Measurements from ENCODE around the gene PRKAR1B. TPM values are rescaled to one million over a fixed set of nuclear protein-coding genes. Genes with fewer than 3 reads are reported as not detected.

PRKAR1B gene
- total RNA-seq, 1 donor from 2014 or later, result 11.8 TPM

DNA sequence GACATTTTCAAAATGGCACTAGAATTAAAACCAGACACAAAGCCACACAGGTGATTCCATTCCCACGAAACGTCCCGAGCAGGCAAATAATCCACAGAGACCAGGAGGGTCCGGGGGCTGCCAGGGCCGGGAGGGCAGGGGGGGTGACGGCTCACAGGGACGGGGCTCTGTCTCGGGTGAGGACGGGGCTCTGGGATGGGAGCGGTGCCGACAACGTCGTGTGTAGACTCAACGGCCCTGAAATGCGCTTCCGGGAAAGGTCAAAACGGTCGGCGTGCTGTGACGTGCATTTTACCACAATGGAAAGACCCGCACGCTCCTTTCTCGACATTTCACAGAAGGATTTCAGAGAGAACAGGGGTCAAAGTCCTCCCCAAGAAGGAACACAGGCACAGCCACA lies 144.2 kb downstream of the PRKAR1B start:
- no peaks in the 10 kb centered on the region for H4K20me1 ChIP-seq (ENCODE audit: low read depth)
- DNase-seq (ENCODE audit: low spot score), result no peak
- no peaks in the 10 kb centered on the region for H3K4me1 ChIP-seq
- H3F3A ChIP-seq (ENCODE audit: low read depth), result no peaks in the 10 kb centered on the region
- no peak for TF ChIP-seq EZH2phosphoT487 (IDR thresholded peaks at IDR 0.05)
- TF ChIP-seq, protein P1, sequence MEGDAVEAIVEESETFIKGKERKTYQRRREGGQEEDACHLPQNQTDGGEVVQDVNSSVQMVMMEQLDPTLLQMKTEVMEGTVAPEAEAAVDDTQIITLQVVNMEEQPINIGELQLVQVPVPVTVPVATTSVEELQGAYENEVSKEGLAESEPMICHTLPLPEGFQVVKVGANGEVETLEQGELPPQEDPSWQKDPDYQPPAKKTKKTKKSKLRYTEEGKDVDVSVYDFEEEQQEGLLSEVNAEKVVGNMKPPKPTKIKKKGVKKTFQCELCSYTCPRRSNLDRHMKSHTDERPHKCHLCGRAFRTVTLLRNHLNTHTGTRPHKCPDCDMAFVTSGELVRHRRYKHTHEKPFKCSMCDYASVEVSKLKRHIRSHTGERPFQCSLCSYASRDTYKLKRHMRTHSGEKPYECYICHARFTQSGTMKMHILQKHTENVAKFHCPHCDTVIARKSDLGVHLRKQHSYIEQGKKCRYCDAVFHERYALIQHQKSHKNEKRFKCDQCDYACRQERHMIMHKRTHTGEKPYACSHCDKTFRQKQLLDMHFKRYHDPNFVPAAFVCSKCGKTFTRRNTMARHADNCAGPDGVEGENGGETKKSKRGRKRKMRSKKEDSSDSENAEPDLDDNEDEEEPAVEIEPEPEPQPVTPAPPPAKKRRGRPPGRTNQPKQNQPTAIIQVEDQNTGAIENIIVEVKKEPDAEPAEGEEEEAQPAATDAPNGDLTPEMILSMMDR (IDR thresholded peaks at IDR 0.05), result no peak
- TF ChIP-seq EZH2 (IDR thresholded peaks at IDR 0.05), result no peak
- no peak overlapping the region for H3K27ac ChIP-seq
- no peaks in the 10 kb centered on the region for H3K79me2 ChIP-seq (ENCODE audit: low read depth)
- H3K4me3 Mint-ChIP-seq, result no peak overlapping the region
- H3K9ac ChIP-seq, result no peak overlapping the region
- no peak overlapping the region for H3K4me2 ChIP-seq
- no peak overlapping the region for H3K4me3 ChIP-seq
- no peaks in the 10 kb centered on the region for H3K36me3 ChIP-seq
- peaks cover 11% of the 10 kb centered on the region for H3K27me3 Mint-ChIP-seq (ENCODE audit: insufficient read depth, low read depth)
- H3K27ac Mint-ChIP-seq, result no peak overlapping the region
- no peaks in the 10 kb centered on the region for H3K9me3 ChIP-seq (ENCODE audit: low read depth)
- H3K27me3 ChIP-seq, result no peaks in the 10 kb centered on the region
- H3K9me3 Mint-ChIP-seq, result peaks cover 2% of the 10 kb centered on the region
- peaks cover 6% of the 10 kb centered on the region for H3K36me3 Mint-ChIP-seq
- H3K4me1 Mint-ChIP-seq, result peaks cover 15% of the 10 kb centered on the region
- H2AFZ ChIP-seq (replicated peaks), result no peak overlapping the region

- Histone ChIP-seq H3K9ac (no peak overlapping the region), H3K4me3 (no peak overlapping the region), H3K4me2 (no peak overlapping the region), H3K79me2 (ENCODE audit: low read depth) (no peaks in the 10 kb centered on the region), H3K27ac (no peak overlapping the region), H3K9me3 (ENCODE audit: low read depth) (no peaks in the 10 kb centered on the region), H2AFZ (replicated peaks) (no peak overlapping the region), H3F3A (ENCODE audit: low read depth) (no peaks in the 10 kb centered on the region), H3K27me3 (no peaks in the 10 kb centered on the region), H3K36me3 (no peaks in the 10 kb centered on the region), H3K4me1 (no peaks in the 10 kb centered on the region), H4K20me1 (ENCODE audit: low read depth) (no peaks in the 10 kb centered on the region)
- peaks cover 2% of the 10 kb centered on the region for H3K9me3 Mint-ChIP-seq
- H3K27ac Mint-ChIP-seq, result no peak overlapping the region
- no peak for DNase-seq (ENCODE audit: low spot score)
- peaks cover 10% of the 10 kb centered on the region for H3K27me3 Mint-ChIP-seq (ENCODE audit: insufficient read depth, low read depth)
- TF ChIP-seq EZH2 (IDR thresholded peaks at IDR 0.05) (no peak), EZH2phosphoT487 (IDR thresholded peaks at IDR 0.05) (no peak)
- TF ChIP-seq, protein P1 (IDR thresholded peaks at IDR 0.05), result no peak
- no peak overlapping the region for H3K4me3 Mint-ChIP-seq
- peaks cover 6% of the 10 kb centered on the region for H3K36me3 Mint-ChIP-seq
- peaks cover 20% of the 10 kb centered on the region for H3K4me1 Mint-ChIP-seq
Observed at GRCh38 chr7:582081-582835, 144.8 kb downstream of the PRKAR1B start.

DNA sequence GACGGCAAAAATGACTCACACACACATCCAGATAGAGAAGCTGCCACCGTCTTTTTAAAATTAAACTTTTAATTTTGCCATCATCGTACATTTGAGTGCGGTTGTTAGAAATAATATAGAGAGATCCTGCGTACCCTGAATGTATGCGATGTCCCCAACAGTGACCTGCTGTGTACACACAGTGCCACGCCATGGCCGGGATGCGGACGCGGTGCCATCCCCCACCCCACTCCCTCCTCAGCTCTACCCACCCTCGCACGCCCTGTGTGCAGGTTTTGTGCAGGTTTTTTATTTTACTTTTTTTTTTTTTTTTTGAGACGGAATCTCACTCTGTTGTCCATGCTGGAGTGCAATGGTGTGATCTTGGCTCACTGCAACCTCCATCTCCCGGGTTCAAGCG lies 148.7 kb downstream of the PRKAR1B start:
- H3K4me2 ChIP-seq, result no peak overlapping the region

More for the DNA sequence above, 148.7 kb downstream of the PRKAR1B start:
- no peak overlapping the region for H3K27ac ChIP-seq
- no peak overlapping the region for H3K4me3 Mint-ChIP-seq
- H3K36me3 ChIP-seq, result no peaks in the 10 kb centered on the region
- no peak for DNase-seq (ENCODE audit: low spot score)
- peaks cover 8% of the 10 kb centered on the region for H3K4me1 ChIP-seq
- peaks cover 3% of the 10 kb centered on the region for H3F3A ChIP-seq (ENCODE audit: low read depth)
- H3K79me2 ChIP-seq (ENCODE audit: low read depth), result no peaks in the 10 kb centered on the region
- peaks cover 42% of the 10 kb centered on the region for H3K4me1 Mint-ChIP-seq
- H3K4me3 ChIP-seq, result no peak overlapping the region
- H3K36me3 Mint-ChIP-seq, result peaks cover 7% of the 10 kb centered on the region
- H2AFZ ChIP-seq (replicated peaks), result no peak overlapping the region
- peaks cover 16% of the 10 kb centered on the region for H3K27me3 Mint-ChIP-seq (ENCODE audit: insufficient read depth, low read depth)
- H3K9me3 ChIP-seq (ENCODE audit: low read depth), result no peaks in the 10 kb centered on the region
- TF ChIP-seq EZH2 (IDR thresholded peaks at IDR 0.05) (no peak), EZH2phosphoT487 (IDR thresholded peaks at IDR 0.05) (no peak)
- TF ChIP-seq, protein P1 (IDR thresholded peaks at IDR 0.05), result no peak
- H4K20me1 ChIP-seq (ENCODE audit: low read depth), result no peaks in the 10 kb centered on the region
- no peaks in the 10 kb centered on the region for H3K27me3 ChIP-seq
- no peak overlapping the region for H3K27ac Mint-ChIP-seq
- H3K9me3 Mint-ChIP-seq, result no peaks in the 10 kb centered on the region
- no peak overlapping the region for H3K9ac ChIP-seq
